OCI-LY1 (cell line): Measurements from ENCODE around the gene KSR1.

ENCODE experiments used
- H2AFZ ChIP-seq: fragments of 200-600 bp; sonication (generic), shearing (Covaris generic); 2 replicates; pipeline ENCODE4 v1.6.0; 2014; ENCODE audit warnings: antibody characterized with exemption, mild to moderate bottlenecking, low read length
- H3F3A ChIP-seq: fragments of 200-600 bp; sonication (generic), shearing (Covaris generic); 2 replicates; pipeline ENCODE4 v1.6.0; 2014; ENCODE audit warnings: mild to moderate bottlenecking, antibody characterized with exemption, low read length, moderate library complexity; ENCODE audit not compliant: insufficient read depth
- H3K27ac ChIP-seq: fragments of 200-600 bp; sonication (generic); 2 replicates; pipeline ENCODE4 v1.5.1; 2014; ENCODE audit warnings: low read length, mixed run types, mild to moderate bottlenecking, low read depth; ENCODE audit not compliant: poor library complexity, severe bottlenecking
- H3K27me3 ChIP-seq: fragments of 200-600 bp; sonication (generic); 2 replicates; pipeline ENCODE4 v1.6.0; 2014; ENCODE audit warnings: antibody characterized with exemption, mild to moderate bottlenecking, low read length, moderate library complexity; ENCODE audit not compliant: insufficient read depth
- H3K36me3 ChIP-seq: fragments of 200-600 bp; sonication (generic); 2 replicates; pipeline ENCODE4 v1.6.1; 2014; ENCODE audit warnings: mild to moderate bottlenecking, antibody characterized with exemption, low read length, moderate library complexity, mixed read lengths; ENCODE audit not compliant: insufficient read depth
- H3K4me1 ChIP-seq: fragments of 200-600 bp; sonication (generic); 2 replicates; pipeline ENCODE4 v1.5.1; 2014; ENCODE audit warnings: mild to moderate bottlenecking, low read length, moderate library complexity; ENCODE audit not compliant: insufficient read depth, severe bottlenecking
- H3K4me2 ChIP-seq: fragments of 200-600 bp; sonication (generic), shearing (Covaris generic); 2 replicates; pipeline ENCODE4 v1.6.1; 2014; ENCODE audit warnings: low read length
- H3K4me3 ChIP-seq: fragments of 200-600 bp; sonication (generic); 2 replicates; pipeline ENCODE4 v1.5.1; 2014; ENCODE audit warnings: low read length, low read depth, mild to moderate bottlenecking, mixed read lengths; ENCODE audit not compliant: poor library complexity, severe bottlenecking
- H3K79me2 ChIP-seq: fragments of 200-600 bp; shearing (Covaris generic); 2 replicates; pipeline ENCODE4 v1.6.1; 2016; ENCODE audit warnings: mixed run types, low read length, mixed read lengths; ENCODE audit not compliant: insufficient read depth
- H3K9ac ChIP-seq: fragments of 200-600 bp; sonication (generic), shearing (Covaris generic); 2 replicates; pipeline ENCODE4 v1.6.1; 2014; ENCODE audit warnings: mild to moderate bottlenecking, low read length, mixed read lengths
- H3K9me2 ChIP-seq: fragments of 200-600 bp; sonication (generic), shearing (Covaris generic); 2 replicates; pipeline ENCODE4 v1.6.1; 2014; ENCODE audit warnings: low read depth, mild to moderate bottlenecking, low read length, mixed read lengths
- H3K9me3 ChIP-seq: fragments of 200-600 bp; shearing (Covaris generic); 2 replicates; pipeline ENCODE4 v1.6.1; 2014; ENCODE audit warnings: low read length, mixed read lengths
- H4K20me1 ChIP-seq: fragments of 200-600 bp; sonication (generic), shearing (Covaris generic); 2 replicates; pipeline ENCODE4 v1.6.0; 2016; ENCODE audit warnings: mild to moderate bottlenecking, low read length; ENCODE audit not compliant: insufficient read depth
- EZH2 ChIP-seq: fragments of 200-600 bp; sonication (generic), shearing (Covaris generic); IDR thresholded peaks from 2 replicates; pipeline ENCODE4 v1.8.0; 2017; ENCODE audit warnings: borderline replicate concordance, mixed run types, mild to moderate bottlenecking, antibody characterized with exemption, low read length, moderate library complexity, mixed read lengths
- TF ChIP-seq, protein P1 (sequence below): fragments of 200-600 bp; sonication (generic), shearing (Covaris generic); IDR thresholded peaks from 2 replicates; pipeline ENCODE4 v1.5.1; 2017; ENCODE audit warnings: mild to moderate bottlenecking, antibody characterized with exemption, low read length, moderate library complexity, mixed read lengths

The KSR1 gene

DNA sequence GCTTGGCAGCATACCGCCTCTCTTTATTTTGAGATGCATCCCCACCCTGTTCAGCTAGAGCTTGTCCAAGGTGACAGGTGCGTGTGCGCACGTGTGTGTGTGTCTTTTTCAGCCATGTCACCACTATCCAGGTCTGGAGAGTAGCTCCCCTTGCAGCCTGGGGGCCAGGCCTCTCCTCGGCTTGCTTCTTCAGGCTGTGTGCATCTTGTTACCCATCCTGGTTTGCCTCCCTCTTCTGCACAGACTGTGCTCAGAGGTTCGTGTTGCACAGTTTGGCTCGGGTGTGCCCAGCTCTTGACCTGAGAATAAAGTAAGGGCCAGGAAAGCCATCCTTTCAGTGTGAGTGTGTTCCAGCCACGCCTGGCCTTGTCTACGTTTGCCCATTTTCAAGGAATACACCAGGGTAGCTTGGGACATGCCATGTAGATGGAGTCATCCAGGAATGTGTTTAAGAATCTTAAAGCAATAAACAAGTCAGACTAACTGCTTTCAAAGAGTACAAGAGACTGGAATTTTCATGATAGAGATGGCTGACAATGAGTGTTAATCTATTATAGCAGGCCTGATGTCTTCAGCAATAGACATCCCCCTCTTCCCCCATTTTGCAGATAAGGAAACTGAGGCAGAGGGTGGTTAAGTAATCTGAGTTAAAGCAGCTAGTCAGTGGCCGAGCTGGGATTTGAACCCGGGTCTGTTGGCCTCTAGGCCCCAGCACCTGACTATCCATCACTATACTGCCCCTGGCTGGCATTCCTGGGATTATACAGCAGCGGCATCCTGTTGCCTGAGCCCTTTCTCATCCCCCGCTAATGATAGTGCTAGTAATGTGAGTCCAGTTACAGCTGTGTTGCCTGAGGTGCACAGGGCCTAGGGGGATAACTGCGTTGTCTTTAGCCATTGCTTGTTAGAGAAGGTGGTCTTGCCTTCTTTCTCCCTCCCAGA is 77.9 kb downstream of the KSR1 start:
- Histone ChIP-seq H3K9me3 (no peaks in the 10 kb centered on the region), H3K9me2 (no peaks in the 10 kb centered on the region), H2AFZ (no peak overlapping the region), H3K79me2 (no peaks in the 10 kb centered on the region), H3F3A (no peaks in the 10 kb centered on the region), H4K20me1 (no peaks in the 10 kb centered on the region), H3K4me2 (no peak overlapping the region), H3K27me3 (no peaks in the 10 kb centered on the region), H3K27ac (no peak overlapping the region), H3K4me1 (no peaks in the 10 kb centered on the region), H3K4me3 (no peak overlapping the region), H3K36me3 (no peaks in the 10 kb centered on the region), H3K9ac (no peak overlapping the region)
- TF ChIP-seq, protein P1, sequence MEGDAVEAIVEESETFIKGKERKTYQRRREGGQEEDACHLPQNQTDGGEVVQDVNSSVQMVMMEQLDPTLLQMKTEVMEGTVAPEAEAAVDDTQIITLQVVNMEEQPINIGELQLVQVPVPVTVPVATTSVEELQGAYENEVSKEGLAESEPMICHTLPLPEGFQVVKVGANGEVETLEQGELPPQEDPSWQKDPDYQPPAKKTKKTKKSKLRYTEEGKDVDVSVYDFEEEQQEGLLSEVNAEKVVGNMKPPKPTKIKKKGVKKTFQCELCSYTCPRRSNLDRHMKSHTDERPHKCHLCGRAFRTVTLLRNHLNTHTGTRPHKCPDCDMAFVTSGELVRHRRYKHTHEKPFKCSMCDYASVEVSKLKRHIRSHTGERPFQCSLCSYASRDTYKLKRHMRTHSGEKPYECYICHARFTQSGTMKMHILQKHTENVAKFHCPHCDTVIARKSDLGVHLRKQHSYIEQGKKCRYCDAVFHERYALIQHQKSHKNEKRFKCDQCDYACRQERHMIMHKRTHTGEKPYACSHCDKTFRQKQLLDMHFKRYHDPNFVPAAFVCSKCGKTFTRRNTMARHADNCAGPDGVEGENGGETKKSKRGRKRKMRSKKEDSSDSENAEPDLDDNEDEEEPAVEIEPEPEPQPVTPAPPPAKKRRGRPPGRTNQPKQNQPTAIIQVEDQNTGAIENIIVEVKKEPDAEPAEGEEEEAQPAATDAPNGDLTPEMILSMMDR = no peak
- no peak for TF ChIP-seq EZH2

DNA sequence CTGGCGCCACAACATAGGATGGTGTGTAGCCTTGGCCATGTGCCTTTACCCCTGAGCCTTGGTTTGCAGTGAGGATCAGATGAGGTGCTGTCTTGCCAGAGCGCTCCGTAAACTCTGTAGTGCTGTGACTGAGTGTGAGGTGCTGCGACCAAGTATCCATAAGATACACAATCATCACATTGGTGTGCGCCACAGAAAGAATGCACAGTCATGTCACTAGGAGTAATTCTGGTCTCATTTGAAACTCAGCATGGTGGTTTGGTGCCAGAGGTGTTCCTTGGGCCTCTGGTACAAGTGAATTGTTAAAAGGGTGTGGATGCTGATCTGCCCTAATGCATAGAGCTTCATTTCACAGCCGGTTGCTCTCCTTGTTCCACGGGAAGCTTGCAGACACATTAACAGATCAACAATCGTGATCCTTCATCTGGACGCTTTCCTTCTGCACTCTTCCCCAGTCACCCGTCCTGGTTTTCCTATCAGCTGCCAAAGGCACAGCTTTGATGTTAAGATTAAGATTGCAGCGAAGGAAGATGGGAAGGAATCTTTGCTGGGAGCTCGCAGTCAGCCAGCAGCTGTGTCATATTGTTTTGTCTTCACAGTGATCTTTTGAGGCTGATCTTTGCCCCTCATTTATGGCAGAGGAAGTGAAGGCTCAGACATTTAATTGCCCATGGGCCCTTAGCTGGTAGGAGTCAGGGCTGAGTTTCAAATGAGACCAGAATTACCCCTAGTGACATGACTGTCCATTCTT is 79.1 kb downstream of the KSR1 start:
- H3K4me1 ChIP-seq = no peaks in the 10 kb centered on the region
- no peak overlapping the region for H3K27ac ChIP-seq
- H3K79me2 ChIP-seq = no peaks in the 10 kb centered on the region
- H2AFZ ChIP-seq = no peak overlapping the region
- H3K9me2 ChIP-seq = no peaks in the 10 kb centered on the region
- no peaks in the 10 kb centered on the region for H3K36me3 ChIP-seq
- no peak overlapping the region for H3K4me3 ChIP-seq
- H4K20me1 ChIP-seq = no peaks in the 10 kb centered on the region
- no peaks in the 10 kb centered on the region for H3F3A ChIP-seq
- H3K9ac ChIP-seq = no peak overlapping the region
- H3K9me3 ChIP-seq = no peaks in the 10 kb centered on the region
- no peaks in the 10 kb centered on the region for H3K27me3 ChIP-seq
- H3K4me2 ChIP-seq = no peak overlapping the region
- no peak for TF ChIP-seq EZH2
- TF ChIP-seq, protein P1 = no peak

DNA sequence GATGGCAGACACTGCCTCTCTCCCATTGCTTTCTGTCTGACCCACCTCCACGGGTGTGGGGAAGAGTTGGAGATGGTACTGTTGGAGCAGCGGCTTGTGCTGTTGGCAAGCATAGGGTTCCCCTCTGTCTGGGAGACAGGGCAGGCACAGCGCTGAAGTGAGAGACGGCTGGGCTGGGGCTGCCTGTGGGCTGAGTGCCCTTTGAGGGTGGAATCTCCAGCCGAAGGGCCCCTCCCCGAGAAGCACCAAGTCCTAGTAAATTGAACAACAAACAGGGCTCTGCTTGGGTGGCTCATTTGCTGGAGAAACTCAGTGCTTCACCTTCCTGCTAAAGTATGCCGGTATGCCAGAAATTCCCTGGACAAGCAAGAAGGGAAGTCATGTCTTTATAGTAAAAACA is 79.7 kb downstream of the KSR1 start:
- Histone ChIP-seq H2AFZ (no peak overlapping the region), H3K27ac (no peak overlapping the region), H3K4me3 (no peak overlapping the region), H4K20me1 (no peaks in the 10 kb centered on the region), H3K27me3 (no peaks in the 10 kb centered on the region), H3K36me3 (no peaks in the 10 kb centered on the region), H3K4me2 (no peak overlapping the region), H3K9ac (no peak overlapping the region), H3K4me1 (no peaks in the 10 kb centered on the region), H3F3A (no peaks in the 10 kb centered on the region), H3K9me3 (no peaks in the 10 kb centered on the region), H3K79me2 (no peaks in the 10 kb centered on the region), H3K9me2 (no peaks in the 10 kb centered on the region)
- TF ChIP-seq, protein P1 = no peak
- TF ChIP-seq EZH2 = no peak
